Panc1 (cell line): ENCODE measurements around the gene PFKM.

ENCODE experiments used
- POLR2AphosphoS5 ChIP-seq: IDR thresholded peaks from 2 replicates; pipeline ENCODE4 v1.6.1; 2012; ENCODE audit warnings: mild to moderate bottlenecking, low read depth, low read length, moderate library complexity
- SIN3A ChIP-seq: IDR thresholded peaks from 2 replicates; pipeline ENCODE4 v1.6.1; 2012; ENCODE audit warnings: low read depth, mild to moderate bottlenecking, low read length, moderate library complexity, borderline replicate concordance; ENCODE audit not compliant: insufficient read depth
- TF ChIP-seq, protein P1 (sequence below): fragments of 450-650 bp; IDR thresholded peaks from 2 replicates; pipeline ENCODE4 v1.5.1; 2017; ENCODE audit warnings: mild to moderate bottlenecking
- TF ChIP-seq, protein P2 (sequence below), 2 experiments: IDR thresholded peaks; 2 replicates each; pipeline ENCODE4 v1.6.1; 2011 to 2012; ENCODE audit warnings: low read depth in 2 of 2, control low read depth in 1 of 2, low read length in 1 of 2, mild to moderate bottlenecking in 1 of 2, moderate library complexity in 1 of 2; ENCODE audit not compliant: insufficient read depth in 1 of 2

DNA sequence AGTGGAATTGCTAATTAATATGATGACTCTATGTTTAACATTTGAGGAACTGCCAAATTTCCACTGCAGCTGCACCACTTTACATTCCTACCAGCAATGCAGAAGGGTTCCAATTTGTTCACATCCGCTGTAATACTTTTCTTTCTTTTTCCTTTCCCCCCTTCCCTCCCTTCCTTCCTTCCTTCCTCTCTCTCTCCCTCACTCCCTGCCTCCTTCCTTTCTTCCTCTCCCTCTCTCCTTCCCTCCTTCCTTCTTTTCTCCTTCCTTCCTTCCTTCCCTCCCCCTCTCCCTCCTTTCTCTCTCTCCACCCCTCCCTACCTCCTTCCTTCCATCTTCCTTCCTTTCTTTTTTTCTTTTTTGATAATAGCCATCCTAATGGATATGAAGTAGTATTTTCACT lies 3.2 kb upstream of the PFKM start:
- TF ChIP-seq, protein P1, sequence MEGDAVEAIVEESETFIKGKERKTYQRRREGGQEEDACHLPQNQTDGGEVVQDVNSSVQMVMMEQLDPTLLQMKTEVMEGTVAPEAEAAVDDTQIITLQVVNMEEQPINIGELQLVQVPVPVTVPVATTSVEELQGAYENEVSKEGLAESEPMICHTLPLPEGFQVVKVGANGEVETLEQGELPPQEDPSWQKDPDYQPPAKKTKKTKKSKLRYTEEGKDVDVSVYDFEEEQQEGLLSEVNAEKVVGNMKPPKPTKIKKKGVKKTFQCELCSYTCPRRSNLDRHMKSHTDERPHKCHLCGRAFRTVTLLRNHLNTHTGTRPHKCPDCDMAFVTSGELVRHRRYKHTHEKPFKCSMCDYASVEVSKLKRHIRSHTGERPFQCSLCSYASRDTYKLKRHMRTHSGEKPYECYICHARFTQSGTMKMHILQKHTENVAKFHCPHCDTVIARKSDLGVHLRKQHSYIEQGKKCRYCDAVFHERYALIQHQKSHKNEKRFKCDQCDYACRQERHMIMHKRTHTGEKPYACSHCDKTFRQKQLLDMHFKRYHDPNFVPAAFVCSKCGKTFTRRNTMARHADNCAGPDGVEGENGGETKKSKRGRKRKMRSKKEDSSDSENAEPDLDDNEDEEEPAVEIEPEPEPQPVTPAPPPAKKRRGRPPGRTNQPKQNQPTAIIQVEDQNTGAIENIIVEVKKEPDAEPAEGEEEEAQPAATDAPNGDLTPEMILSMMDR, result no peak
- TF ChIP-seq, protein P2, sequence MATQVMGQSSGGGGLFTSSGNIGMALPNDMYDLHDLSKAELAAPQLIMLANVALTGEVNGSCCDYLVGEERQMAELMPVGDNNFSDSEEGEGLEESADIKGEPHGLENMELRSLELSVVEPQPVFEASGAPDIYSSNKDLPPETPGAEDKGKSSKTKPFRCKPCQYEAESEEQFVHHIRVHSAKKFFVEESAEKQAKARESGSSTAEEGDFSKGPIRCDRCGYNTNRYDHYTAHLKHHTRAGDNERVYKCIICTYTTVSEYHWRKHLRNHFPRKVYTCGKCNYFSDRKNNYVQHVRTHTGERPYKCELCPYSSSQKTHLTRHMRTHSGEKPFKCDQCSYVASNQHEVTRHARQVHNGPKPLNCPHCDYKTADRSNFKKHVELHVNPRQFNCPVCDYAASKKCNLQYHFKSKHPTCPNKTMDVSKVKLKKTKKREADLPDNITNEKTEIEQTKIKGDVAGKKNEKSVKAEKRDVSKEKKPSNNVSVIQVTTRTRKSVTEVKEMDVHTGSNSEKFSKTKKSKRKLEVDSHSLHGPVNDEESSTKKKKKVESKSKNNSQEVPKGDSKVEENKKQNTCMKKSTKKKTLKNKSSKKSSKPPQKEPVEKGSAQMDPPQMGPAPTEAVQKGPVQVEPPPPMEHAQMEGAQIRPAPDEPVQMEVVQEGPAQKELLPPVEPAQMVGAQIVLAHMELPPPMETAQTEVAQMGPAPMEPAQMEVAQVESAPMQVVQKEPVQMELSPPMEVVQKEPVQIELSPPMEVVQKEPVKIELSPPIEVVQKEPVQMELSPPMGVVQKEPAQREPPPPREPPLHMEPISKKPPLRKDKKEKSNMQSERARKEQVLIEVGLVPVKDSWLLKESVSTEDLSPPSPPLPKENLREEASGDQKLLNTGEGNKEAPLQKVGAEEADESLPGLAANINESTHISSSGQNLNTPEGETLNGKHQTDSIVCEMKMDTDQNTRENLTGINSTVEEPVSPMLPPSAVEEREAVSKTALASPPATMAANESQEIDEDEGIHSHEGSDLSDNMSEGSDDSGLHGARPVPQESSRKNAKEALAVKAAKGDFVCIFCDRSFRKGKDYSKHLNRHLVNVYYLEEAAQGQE (IDR thresholded peaks at IDR 0.05; ENCODE audit: insufficient read depth in 1 of 2, low read depth in 2 of 2, low read length in 1 of 2), result no peak
- TF ChIP-seq SIN3A (no peak), POLR2AphosphoS5 (no peak)
